Stimulated activated naive B cell treated with anti-CD40 and anti-IgM and Interleukin-4, amounts not matched to agents 10 μg/mL and 1 μg/mL and 100 μg/mL, for 72 hours (primary cell): Measurements from ENCODE around the gene CHRNG.
"Not testable (repeated sequence)": the region's sequence is repeated elsewhere in the genome, so short reads cannot be mapped to it uniquely, and the experiment has no call there.

ENCODE experiments used
- ATAC-seq, 2 donors: fragments of 150-1000 bp; cut with Tn5 transposase; replicated peaks; 2 replicates each; pipeline ENCODE4 v1.10.0; 2021; ENCODE audit warnings: moderate library complexity in 1 of 2
- DNase-seq: peaks from one replicate; pipeline ENCODE4 v3.0.0; 2021
- H3K27ac Mint-ChIP-seq: one replicate; pipeline ENCODE4 v1.8.0; 2022; ENCODE audit warnings: mild to moderate bottlenecking, mixed read lengths
- H3K27me3 Mint-ChIP-seq, 2 donors: one replicate each; pipeline ENCODE4 v1.8.0; 2022; ENCODE audit warnings: mixed read lengths in 2 of 2
- H3K36me3 Mint-ChIP-seq, 2 donors: one replicate each; pipeline ENCODE4 v1.8.0; 2022; ENCODE audit warnings: mixed read lengths in 2 of 2, mild to moderate bottlenecking in 1 of 2
- H3K4me1 Mint-ChIP-seq, 2 donors: one replicate each; pipeline ENCODE4 v1.8.0; 2022; ENCODE audit warnings: mixed read lengths in 2 of 2, mild to moderate bottlenecking in 1 of 2
- H3K4me3 Mint-ChIP-seq, 2 donors: one replicate each; pipeline ENCODE4 v1.8.0; 2022; ENCODE audit warnings: mild to moderate bottlenecking in 2 of 2, mixed read lengths in 2 of 2, moderate library complexity in 1 of 2
- H3K9me3 Mint-ChIP-seq, 2 donors: one replicate each; pipeline ENCODE4 v1.8.0; 2022; ENCODE audit warnings: mixed read lengths in 2 of 2, mild to moderate bottlenecking in 1 of 2

The CHRNG gene

GRCh38 chr2:232551250-232551638, 11.8 kb downstream of the CHRNG start:
- H3K9me3 Mint-ChIP-seq, result no peaks in the 10 kb centered on the region
- H3K36me3 Mint-ChIP-seq, result peaks cover 29 to 62% of the 10 kb centered on the region in 2 donors
- peak overlapping the region; percentile 93 to 100 for H3K4me3 Mint-ChIP-seq
- ATAC-seq (no peak), DNase-seq (no peak)
- peak overlapping the region; percentile 100 for H3K27ac Mint-ChIP-seq
- H3K27me3 Mint-ChIP-seq, result no peaks in the 10 kb centered on the region
- H3K4me1 Mint-ChIP-seq, result peaks cover 35 to 64% of the 10 kb centered on the region in 2 donors

- no peaks in the 10 kb centered on the region for H3K27me3 Mint-ChIP-seq
- peaks cover 28 to 62% of the 10 kb centered on the region in 2 donors for H3K36me3 Mint-ChIP-seq
Measured at GRCh38 chr2:232551776-232552175, 12.3 kb downstream of the CHRNG start.

GRCh38 chr2:232556426-232556825, 16.9 kb downstream of the CHRNG start:
- Mint-ChIP-seq H3K27ac (no peak overlapping the region), H3K36me3 (peaks cover 32 to 66% of the 10 kb centered on the region in 2 donors), H3K4me1 (peaks cover 28 to 30% of the 10 kb centered on the region in 2 donors), H3K9me3 (no peaks in the 10 kb centered on the region), H3K27me3 (no peaks in the 10 kb centered on the region), H3K4me3 (no peak overlapping the region)
- DNase-seq, result no peak
- no peak for ATAC-seq

More at GRCh38 chr2:232551776-232552175, 12.3 kb downstream of the CHRNG start:
- DNase-seq (no peak), ATAC-seq (no peak)
- no peaks in the 10 kb centered on the region for H3K9me3 Mint-ChIP-seq
- H3K4me1 Mint-ChIP-seq, result peaks cover 33 to 60% of the 10 kb centered on the region in 2 donors
- H3K27ac Mint-ChIP-seq, result peak overlapping the region; percentile 100
- H3K4me3 Mint-ChIP-seq, result peak overlapping the region; percentile 93 to 100

- Mint-ChIP-seq H3K36me3 (peaks cover 52 to 67% of the 10 kb centered on the region in 2 donors), H3K27ac (peak overlapping the region; percentile 62), H3K9me3 (no peaks in the 10 kb centered on the region), H3K27me3 (no peaks in the 10 kb centered on the region), H3K4me3 (peak overlapping the region in 1 of 2 donors; percentile 41), H3K4me1 (peaks cover 10 to 16% of the 10 kb centered on the region in 2 donors)
- DNase-seq, result no peak
- peak; percentile 95 to 96 for ATAC-seq
Measured at GRCh38 chr2:232562515-232563151, 23.1 kb downstream of the CHRNG start.

GRCh38 chr2:232563580-232563979, 24.1 kb downstream of the CHRNG start:
- no peaks in the 10 kb centered on the region for H3K9me3 Mint-ChIP-seq
- no peak overlapping the region for H3K27ac Mint-ChIP-seq
- ATAC-seq, result no peak
- no peaks in the 10 kb centered on the region for H3K27me3 Mint-ChIP-seq
- peaks cover 10 to 16% of the 10 kb centered on the region in 2 donors for H3K4me1 Mint-ChIP-seq
- DNase-seq, result no peak
- H3K36me3 Mint-ChIP-seq, result peaks cover 57 to 71% of the 10 kb centered on the region in 2 donors
- no peak overlapping the region for H3K4me3 Mint-ChIP-seq

- DNase-seq (no peak), ATAC-seq (no peak)
- peaks cover 3 to 7% of the 10 kb centered on the region in 2 donors for H3K4me1 Mint-ChIP-seq
- H3K9me3 Mint-ChIP-seq, result no peaks in the 10 kb centered on the region
- no peak overlapping the region for H3K27ac Mint-ChIP-seq
- no peaks in the 10 kb centered on the region for H3K27me3 Mint-ChIP-seq
- peaks cover 58 to 69% of the 10 kb centered on the region in 2 donors for H3K36me3 Mint-ChIP-seq
- H3K4me3 Mint-ChIP-seq, result no peak overlapping the region
Measured at GRCh38 chr2:232567721-232568120, 28.2 kb downstream of the CHRNG start.

GRCh38 chr2:232568161-232568560, 28.7 kb downstream of the CHRNG start:
- Mint-ChIP-seq H3K27me3 (no peaks in the 10 kb centered on the region), H3K27ac (no peak overlapping the region), H3K36me3 (peaks cover 54 to 65% of the 10 kb centered on the region in 2 donors), H3K4me1 (peaks cover 0 to 3% of the 10 kb centered on the region in 2 donors), H3K4me3 (no peak overlapping the region), H3K9me3 (no peaks in the 10 kb centered on the region)
- no peak for DNase-seq
- no peak for ATAC-seq

GRCh38 chr2:232569541-232569940, 30.0 kb downstream of the CHRNG start:
- DNase-seq, result no peak
- no peak overlapping the region for H3K27ac Mint-ChIP-seq
- no peaks in the 10 kb centered on the region for H3K4me1 Mint-ChIP-seq
- peaks cover 64 to 72% of the 10 kb centered on the region in 2 donors for H3K36me3 Mint-ChIP-seq
- H3K4me3 Mint-ChIP-seq, result no peak overlapping the region
- no peak for ATAC-seq
- H3K27me3 Mint-ChIP-seq, result no peaks in the 10 kb centered on the region
- no peaks in the 10 kb centered on the region for H3K9me3 Mint-ChIP-seq

GRCh38 chr2:232570481-232570880, 31.0 kb downstream of the CHRNG start:
- H3K4me3 Mint-ChIP-seq, H3K9me3 Mint-ChIP-seq, DNase-seq, ATAC-seq, H3K27ac Mint-ChIP-seq, H3K4me1 Mint-ChIP-seq, H3K27me3 Mint-ChIP-seq: not testable (repeated sequence)
- peaks cover 62 to 75% of the 10 kb centered on the region in 2 donors for H3K36me3 Mint-ChIP-seq

GRCh38 chr2:232571026-232571474, 31.6 kb downstream of the CHRNG start:
- DNase-seq (no peak), ATAC-seq (no peak)
- Mint-ChIP-seq H3K4me1 (peaks cover 0 to 1% of the 10 kb centered on the region in 2 donors), H3K27ac (no peak overlapping the region), H3K36me3 (peaks cover 59 to 72% of the 10 kb centered on the region in 2 donors), H3K4me3 (no peak overlapping the region), H3K27me3 (no peaks in the 10 kb centered on the region), H3K9me3 (no peaks in the 10 kb centered on the region)

GRCh38 chr2:232573042-232573441, 33.5 kb downstream of the CHRNG start:
- Mint-ChIP-seq H3K9me3 (no peaks in the 10 kb centered on the region), H3K4me3 (no peak overlapping the region), H3K36me3 (peaks cover 51 to 71% of the 10 kb centered on the region in 2 donors), H3K27me3 (no peaks in the 10 kb centered on the region), H3K4me1 (peaks cover 0 to 1% of the 10 kb centered on the region in 2 donors), H3K27ac (no peak overlapping the region)
- ATAC-seq (no peak), DNase-seq (no peak)

GRCh38 chr2:232573771-232574435, 34.4 kb downstream of the CHRNG start:
- Mint-ChIP-seq H3K27me3 (no peaks in the 10 kb centered on the region), H3K9me3 (no peaks in the 10 kb centered on the region), H3K4me1 (peaks cover 0 to 1% of the 10 kb centered on the region in 2 donors), H3K27ac (no peak overlapping the region), H3K4me3 (no peak overlapping the region), H3K36me3 (peaks cover 48 to 69% of the 10 kb centered on the region in 2 donors)
- DNase-seq (no peak), ATAC-seq (no peak)

- Mint-ChIP-seq H3K36me3 (peaks cover 44 to 62% of the 10 kb centered on the region in 2 donors), H3K27me3 (no peaks in the 10 kb centered on the region), H3K9me3 (no peaks in the 10 kb centered on the region), H3K27ac (no peak overlapping the region), H3K4me1 (peaks cover 0 to 1% of the 10 kb centered on the region in 2 donors), H3K4me3 (no peak overlapping the region)
- DNase-seq (no peak), ATAC-seq (no peak)
Measured at GRCh38 chr2:232574674-232575403, 35.3 kb downstream of the CHRNG start.

GRCh38 chr2:232575404-232575746, 35.9 kb downstream of the CHRNG start:
- Mint-ChIP-seq H3K27me3 (no peaks in the 10 kb centered on the region), H3K27ac (no peak overlapping the region), H3K9me3 (no peaks in the 10 kb centered on the region), H3K4me1 (peaks cover 0 to 1% of the 10 kb centered on the region in 2 donors), H3K4me3 (no peak overlapping the region), H3K36me3 (peaks cover 49 to 58% of the 10 kb centered on the region in 2 donors)
- ATAC-seq, result no peak
- no peak for DNase-seq
